ENCODE measurements around the gene CBX4.
A peak's percentile ranks its signal among the peaks of the same experiment; 100 is the strongest.

Gene CBX4

DNA sequence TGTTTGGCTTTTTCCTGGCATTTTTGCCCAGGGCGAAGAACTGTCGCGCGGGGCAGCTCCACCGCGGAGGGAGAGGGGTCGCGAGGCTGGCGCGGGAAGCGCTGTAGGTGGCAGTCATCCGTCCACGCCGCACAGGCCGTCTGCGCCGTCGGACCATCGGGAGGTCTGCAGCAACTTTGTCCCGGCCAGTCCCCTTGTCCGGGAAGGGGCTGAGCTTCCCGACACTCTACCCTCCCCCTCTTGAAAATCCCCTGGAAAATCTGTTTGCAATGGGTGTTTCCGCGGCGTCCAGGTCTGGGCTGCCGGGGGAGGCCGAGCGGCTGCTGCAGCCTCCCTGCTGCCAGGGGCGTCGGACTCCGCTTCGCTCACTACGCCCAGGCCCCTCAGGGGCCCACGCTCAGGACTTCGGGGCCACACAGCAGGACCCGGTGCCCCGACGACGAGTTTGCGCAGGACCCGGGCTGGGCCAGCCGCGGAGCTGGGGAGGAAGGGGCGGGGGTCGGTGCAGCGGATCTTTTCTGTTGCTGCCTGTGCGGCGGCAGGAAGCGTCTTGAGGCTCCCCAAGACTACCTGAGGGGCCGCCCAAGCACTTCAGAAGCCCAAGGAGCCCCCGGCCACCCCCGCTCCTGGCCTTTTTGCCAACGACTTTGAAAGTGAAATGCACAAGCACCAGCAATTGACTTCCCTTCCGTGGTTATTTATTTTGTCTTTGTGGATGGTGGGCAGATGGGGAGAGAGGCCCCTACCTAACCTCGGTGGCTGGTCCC is 2.3 kb upstream of the CBX4 start:
- DNase-seq (ENCODE audit: low read depth in 2 of 2): no peak
- TF ChIP-seq CTCF (IDR thresholded peaks at IDR 0.05; ENCODE audit: low read depth, low read length): no peak
- H3K4me3 ChIP-seq (replicated peaks in 1 of 2; ENCODE audit: low read depth in 2 of 2, low read length in 2 of 2): no peak overlapping the region

DNA sequence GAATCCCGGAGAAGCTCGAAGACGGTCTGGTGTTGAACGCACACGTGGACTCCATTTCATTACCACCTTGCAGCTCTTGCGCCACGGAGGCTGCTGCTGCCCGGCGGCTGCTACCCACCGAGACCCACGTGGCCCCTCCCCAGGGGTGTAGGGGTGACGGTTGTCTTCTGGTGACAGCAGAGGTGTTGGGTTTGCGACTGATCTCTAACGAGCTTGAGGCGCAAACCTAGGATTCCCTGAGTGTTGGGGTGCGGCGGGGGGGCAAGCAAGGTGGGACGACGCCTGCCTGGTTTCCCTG is 1.7 kb upstream of the CBX4 start:
- no peak overlapping the region for H3K4me3 ChIP-seq (replicated peaks in 1 of 2; ENCODE audit: low read depth in 2 of 2, low read length in 2 of 2)
- DNase-seq (ENCODE audit: low read depth in 2 of 2): no peak
- no peak for TF ChIP-seq CTCF (IDR thresholded peaks at IDR 0.05; ENCODE audit: low read depth, low read length)

DNA sequence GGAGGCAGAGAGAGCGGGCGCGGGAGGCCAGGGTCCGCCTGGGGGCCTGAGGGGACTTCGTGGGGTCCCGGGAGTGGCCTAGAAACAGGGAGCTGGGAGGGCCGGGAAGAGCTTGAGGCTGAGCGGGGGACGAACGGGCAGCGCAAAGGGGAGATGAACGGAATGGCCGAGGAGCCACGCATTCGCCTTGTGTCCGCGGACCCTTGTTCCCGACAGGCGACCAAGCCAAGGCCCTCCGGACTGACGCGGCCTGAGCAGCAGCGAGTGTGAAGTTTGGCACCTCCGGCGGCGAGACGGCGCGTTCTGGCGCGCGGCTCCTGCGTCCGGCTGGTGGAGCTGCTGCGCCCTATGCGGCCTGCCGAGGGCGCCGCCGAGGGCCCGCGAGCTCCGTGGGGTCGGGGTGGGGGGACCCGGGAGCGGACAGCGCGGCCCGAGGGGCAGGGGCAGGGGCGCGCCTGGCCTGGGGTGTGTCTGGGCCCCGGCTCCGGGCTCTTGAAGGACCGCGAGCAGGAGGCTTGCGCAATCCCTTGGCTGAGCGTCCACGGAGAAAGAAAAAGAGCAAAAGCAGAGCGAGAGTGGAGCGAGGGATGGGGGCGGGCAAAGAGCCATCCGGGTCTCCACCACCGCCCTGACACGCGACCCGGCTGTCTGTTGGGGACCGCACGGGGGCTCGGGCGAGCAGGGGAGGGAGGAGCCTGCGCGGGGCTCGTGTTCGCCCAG is 1.2 kb upstream of the CBX4 start:
- peak; percentile 58 to 65 for DNase-seq (ENCODE audit: low read depth in 2 of 2)
- TF ChIP-seq CTCF (IDR thresholded peaks at IDR 0.05; ENCODE audit: low read depth, low read length): no peak
- H3K4me3 ChIP-seq (replicated peaks in 1 of 2; ENCODE audit: low read depth in 2 of 2, low read length in 2 of 2): no peak overlapping the region

GRCh38 chr17:79838522-79839274 is 542 bp downstream of the CBX4 start:
- TF ChIP-seq CTCF (IDR thresholded peaks at IDR 0.05; ENCODE audit: low read depth, low read length): peak; percentile 18
- DNase-seq (ENCODE audit: low read depth in 2 of 2): peak; percentile 67 to 71
- H3K4me3 ChIP-seq (replicated peaks in 1 of 2; ENCODE audit: low read depth in 2 of 2, low read length in 2 of 2): peak overlapping the region; percentile 75

DNA sequence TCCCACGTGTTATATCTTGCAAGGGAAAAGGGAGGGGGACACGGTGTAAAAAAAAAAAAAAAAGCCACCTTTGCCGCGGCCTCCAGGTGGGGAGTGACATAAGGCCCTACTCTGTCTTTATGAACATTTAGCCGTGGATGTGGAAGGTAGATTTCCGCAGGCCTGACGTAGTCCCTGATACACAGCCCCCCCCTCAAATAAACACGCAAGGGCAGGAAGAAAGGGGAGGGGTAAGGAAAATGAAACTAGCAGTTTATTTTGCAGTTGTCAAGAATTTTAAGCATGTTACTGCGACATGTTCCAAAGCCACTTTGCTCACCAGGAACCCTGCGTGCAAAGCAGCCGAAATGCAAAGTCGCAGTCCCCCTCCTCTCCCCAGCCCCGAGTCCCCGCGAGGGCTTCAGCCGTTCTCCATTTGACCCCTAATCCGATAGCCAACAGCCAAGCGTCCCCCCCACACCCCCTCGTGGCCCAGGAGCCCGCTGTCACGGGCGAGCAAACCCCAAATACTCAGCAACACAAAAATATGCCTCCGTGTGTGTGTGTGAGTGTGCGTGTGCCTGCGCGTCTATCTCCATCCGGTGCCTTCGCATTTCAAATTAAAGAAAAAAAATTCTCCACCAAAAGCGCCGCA is 1.2 kb downstream of the CBX4 start:
- no peak for DNase-seq (ENCODE audit: low read depth in 2 of 2)
- TF ChIP-seq CTCF (IDR thresholded peaks at IDR 0.05; ENCODE audit: low read depth, low read length): no peak
- peak overlapping the region; percentile 75 for H3K4me3 ChIP-seq (replicated peaks in 1 of 2; ENCODE audit: low read depth in 2 of 2, low read length in 2 of 2)

- peak overlapping the region; percentile 75 for H3K4me3 ChIP-seq (replicated peaks in 1 of 2; ENCODE audit: low read depth in 2 of 2, low read length in 2 of 2)
- TF ChIP-seq CTCF (IDR thresholded peaks at IDR 0.05; ENCODE audit: low read depth, low read length): peak; percentile 24
- peak; percentile 73 to 82 for DNase-seq (ENCODE audit: low read depth in 2 of 2)
These were observed 2.0 kb downstream of the CBX4 start for GRCh38 chr17:79836972-79837887.

Data from cardiac fibroblast (primary cell).